Heart left ventricle (tissue), 16 donors: Measurements from ENCODE around the gene ASB2. TPM values are rescaled to one million over a fixed set of nuclear protein-coding genes. Genes with fewer than 3 reads are reported as not detected.
A peak's percentile ranks its signal among the peaks of the same experiment; 100 is the strongest.

Experiments used
- ATAC-seq, 4 donors: fragments of 200-7000 bp; cut with Tn5 transposase; one replicate each; pipeline ENCODE4 v1.9.1; 2020 to 2022; ENCODE audit warnings: moderate library complexity in 4 of 4, mild to moderate bottlenecking in 3 of 4, moderate number of reproducible peaks in 1 of 4
- DNase-seq, 5 donors: peaks; one replicate each; pipeline ENCODE4 v3.0.0-alpha.2; 2020
- H3K27ac ChIP-seq, 12 donors: fragments of 200-600 bp; sonication (generic) in 4 of 12; one replicate each; pipeline versions ENCODE4 v1.5.0 to v1.8.0; 2016 to 2022; ENCODE audit warnings: mild to moderate bottlenecking in 2 of 12
- H3K27me3 ChIP-seq, 9 donors: fragments of 200-600 bp; sonication (generic) in 2 of 9; one replicate each; pipeline versions ENCODE4 v1.5.1 to v1.8.0; 2016 to 2022; ENCODE audit warnings: mild to moderate bottlenecking in 3 of 9
- H3K36me3 ChIP-seq, 9 donors: fragments of 200-600 bp; sonication (generic) in 2 of 9; one replicate each; pipeline versions ENCODE4 v1.5.0 to v1.8.0; 2018 to 2022; ENCODE audit warnings: mild to moderate bottlenecking in 2 of 9
- H3K4me1 ChIP-seq, 12 donors: fragments of 200-600 bp; sonication (generic) in 4 of 12; one replicate each; pipeline versions ENCODE4 v1.5.0 to v1.8.0; 2016 to 2022; ENCODE audit warnings: mild to moderate bottlenecking in 3 of 12
- H3K4me3 ChIP-seq, 12 donors: fragments of 200-600 bp; sonication (generic) in 4 of 12; one replicate each; pipeline versions ENCODE4 v1.5.0 to v1.8.0; 2017 to 2022; ENCODE audit warnings: mild to moderate bottlenecking in 9 of 12, moderate library complexity in 4 of 12
- H3K9me3 ChIP-seq, 12 donors: fragments of 200-600 bp; sonication (generic) in 4 of 12; one replicate each; pipeline versions ENCODE4 v1.5.0 to v1.8.0; 2016 to 2022; ENCODE audit warnings: mild to moderate bottlenecking in 1 of 12
- CTCF ChIP-seq, 12 donors: fragments of 200-600 bp; sonication (generic) in 4 of 12; IDR thresholded peaks; one replicate each; pipeline versions ENCODE4 v1.5.0 to v1.8.0; 2018 to 2022; ENCODE audit warnings: antibody characterized with exemption in 12 of 12, mild to moderate bottlenecking in 5 of 12
- POLR2A ChIP-seq, 2 donors: fragments of 450-650 bp; IDR thresholded peaks; one replicate each; pipeline ENCODE4 v1.6.1; 2017; ENCODE audit warnings: antibody characterized with exemption in 2 of 2, mild to moderate bottlenecking in 2 of 2, moderate library complexity in 2 of 2
- WGBS, 4 donors: extraction: QIAGEN DNeasy Blood & Tissue Kit in 2 of 4; methylation state at CpG; one replicate each; pipeline versions ENCODE4 v1.1.5 to v1.1.7; 2013 to 2018; 5-methylcytosine and 5-hydroxymethylcytosine counted together
- intact Hi-C, 10 donors: fragments of 100-400 bp; cut with DNase I; formaldehyde crosslinking; loops; one replicate each; pipeline versions ENCODE4 v1.11.1 to v1.14.2; 2022
- polyA plus RNA-seq, 2 donors: library from polyadenylated mRNA; stranded (reverse); fragments of 200-250 nt; gene quantifications; one replicate each; pipeline ENCODE4 v1.2.3, GENCODE V29; 2013
- total RNA-seq, 9 donors: library from RNA; depleted of rRNA in 2 of 9; stranded (reverse); fragments of >200 nt in 2 of 9; fragmentation: NEBNext Ultra II Directional in 3 of 9; extraction: Animal tissue kit (Norgen Biotek cat#: 25700) in 3 of 9; gene quantifications; one replicate each; pipeline versions ENCODE4 v1.1.0 to v1.2.4, GENCODE V29; 2016 to 2023
- donor health status: ischemic (EF 13 %, LVEDD 7.1; RV severe dilation, severe dysfunction).
- donor health status: healthy with polysubstance abuse.
- donor health status: DM: no; HTN: yes; CAD: no.
- donor health status: DM: no; HTN: no; CAD: no.
- donor health status: ischemic (EF 25% LVEDD 6.9; RV normal size, moderate dysfunction).
- donor health status: ischemic (EF 25% LVEDD 5.7; RV mildly dilated, moderate dysfunction).
- donor health status: healthy.
- donor health status: DM: yes; HTN: yes; CAD: no.
- donor health status: ischemic (EF 35%, LVEDD 5.7; RV mildly dilated, moderate dysfunction).
- donor health status: nonischemic (EF 11% LVEDD 7.7; RV severe dilation, severe dysfunction).
- donor health status: DM: yes; HTN: yes; CAD: no.
- donor health status: PGD.
- donor health status: ischemic (EF 29% LVEDD 5.4; RV normal size, mild dysfunction).
- donor health status: nonischemic (EF 23%, LVEDD 6.1; RV moderate dilation, normal function).

ASB2 gene
- total and polyA plus RNA-seq, 11 donors = 22.4 to 411 (median 166) TPM

- Histone ChIP-seq H3K27me3 (peaks cover 0 to 14% (median 0%) of the 10 kb centered on the region in 9 donors), H3K4me1 (peaks cover 0 to 11% (median 1%) of the 10 kb centered on the region in 12 donors), H3K4me3 (peak overlapping the region in 2 of 12 donors; percentile 7 to 21), H3K9me3 (no peaks in the 10 kb centered on the region), H3K27ac (no peak overlapping the region), H3K36me3 (no peaks in the 10 kb centered on the region)
- DNase-seq (peak; percentile 58 to 82 (median 63)), ATAC-seq (peak; percentile 21 to 72 (median 54))
- TF ChIP-seq POLR2A (IDR thresholded peaks at IDR 0.05) (no peak), CTCF (IDR thresholded peaks at IDR 0.05) (peak; percentile 92 to 99 (median 98))
- intact Hi-C loops = loop anchor here (1.0 to 10.0 kb wide), 6 partner anchors 98 to 239 kb away; partner anchors contain the start of gene PRIMA1 (in 2 of the 10)
- 28 to 34% (median 32%) methylated on average over 11 to 13 of the region's 13 CpGs for WGBS, 4 donors
These were observed 83.3 kb downstream of the ASB2 start for GRCh38 chr14:93892923-93893558.

GRCh38 chr14:93892505-93892839 lies 83.9 kb downstream of the ASB2 start:
- 60 to 67% (median 65%) methylated on average over 5 of the region's 5 CpGs for WGBS, 4 donors
- intact Hi-C loops = loop anchor here in 8 of 10 donors (2.0 to 10.0 kb wide), 4 partner anchors 98 to 238 kb away; partner anchors contain the start of gene PRIMA1 (in 2 of the 8)
- no peak for DNase-seq
- Histone ChIP-seq H3K4me1 (peaks cover 0 to 11% (median 1%) of the 10 kb centered on the region in 12 donors), H3K36me3 (no peaks in the 10 kb centered on the region), H3K27me3 (peaks cover 0 to 15% (median 0%) of the 10 kb centered on the region in 9 donors), H3K4me3 (no peak overlapping the region), H3K27ac (no peak overlapping the region), H3K9me3 (no peaks in the 10 kb centered on the region)
- no peak for TF ChIP-seq POLR2A (IDR thresholded peaks at IDR 0.05)
- TF ChIP-seq CTCF (IDR thresholded peaks at IDR 0.05) = no peak
- no peak for ATAC-seq

GRCh38 chr14:93891756-93892504 lies 84.4 kb downstream of the ASB2 start:
- TF ChIP-seq POLR2A (IDR thresholded peaks at IDR 0.05) (no peak), CTCF (IDR thresholded peaks at IDR 0.05) (no peak)
- no peak overlapping the region for H3K4me3 ChIP-seq

More at GRCh38 chr14:93891756-93892504, 84.4 kb downstream of the ASB2 start:
- Histone ChIP-seq H3K36me3 (no peaks in the 10 kb centered on the region), H3K27me3 (peaks cover 0 to 15% (median 0%) of the 10 kb centered on the region in 9 donors), H3K4me1 (peaks cover 0 to 11% (median 1%) of the 10 kb centered on the region in 12 donors), H3K27ac (no peak overlapping the region), H3K9me3 (no peaks in the 10 kb centered on the region)
- ATAC-seq (no peak), DNase-seq (no peak)
- WGBS, 4 donors = 70 to 79% (median 76%) methylated on average over 12 to 15 of the region's 15 CpGs
- intact Hi-C loops = loop anchor here in 8 of 10 donors (2.0 to 10.0 kb wide), 4 partner anchors 97 to 237 kb away; partner anchors contain the start of gene PRIMA1 (in 2 of the 8)
